Measurements from ENCODE around the gene RRP15.

GRCh38 chr1:218341325-218341724 lies 56.2 kb downstream of the RRP15 start:
- TF ChIP-seq CTCF (IDR thresholded peaks at IDR 0.05) (no peak), ZNF423 (CRISPR knock-in tag; IDR thresholded peaks at IDR 0.05) (no peak), FOXJ3 (CRISPR knock-in tag; IDR thresholded peaks at IDR 0.05; ENCODE audit: borderline replicate concordance) (no peak), TEAD4 (CRISPR knock-in tag; IDR thresholded peaks at IDR 0.05) (no peak), NFYB (CRISPR knock-in tag; conservative IDR thresholded peaks at IDR 0.05; ENCODE audit: low read depth) (no peak), NR3C1 (CRISPR knock-in tag; conservative IDR thresholded peaks at IDR 0.05; ENCODE audit: low read depth) (no peak)

All from WTC11 (cell line).